BJ (cell line): Measurements from ENCODE around the gene MAK. TPM values are rescaled to one million over a fixed set of nuclear protein-coding genes. Genes with fewer than 3 reads are reported as not detected.
"Not testable (repeated sequence)": the region's sequence is repeated elsewhere in the genome, so short reads cannot be mapped to it uniquely, and the experiment has no call there.

Experiments used
- CTCF ChIA-PET: fragments of 350-600 bp; formaldehyde crosslinking; extraction: SDS; loops from one replicate; lab custom pipeline; 2021; ENCODE audit warnings: antibody characterized with exemption, inconsistent platforms; lab: Yijun Ruan, JAX
- POLR2A ChIA-PET: fragments of 300-600 bp; sonication (Branson Sonifier 250); formaldehyde crosslinking; extraction: SDS; loops from one replicate; lab custom pipeline; 2021; ENCODE audit warnings: antibody characterized with exemption; lab: Charles Lee
- DNase-seq: peaks from one replicate; pipeline ENCODE4 v3.0.0-alpha.2; 2011; ENCODE audit warnings: low read depth
- H3K27me3 ChIP-seq: 2 replicates; pipeline ENCODE4 v1.6.0; 2011; ENCODE audit warnings: low read length; ENCODE audit not compliant: control insufficient read depth, insufficient read depth
- H3K36me3 ChIP-seq: 2 replicates; pipeline ENCODE4 v1.5.1; 2011; ENCODE audit warnings: low read length; ENCODE audit not compliant: control insufficient read depth, insufficient read depth
- H3K4me3 ChIP-seq: 2 replicates; pipeline ENCODE4 v1.5.1; 2011; ENCODE audit warnings: low read depth, mild to moderate bottlenecking, control low read depth, low read length
- polyA plus RNA-seq: library from polyadenylated mRNA; depleted of rRNA; stranded (reverse); fragments of >200 nt; gene quantifications from 2 replicates; pipeline ENCODE4 v1.2.3, GENCODE V29; 2011
- TF ChIP-seq, protein P1 (sequence below): IDR thresholded peaks from 2 replicates; pipeline ENCODE4 v1.5.1; 2011; ENCODE audit warnings: low read depth, mild to moderate bottlenecking, control low read depth, inconsistent platforms, low read length, moderate library complexity; ENCODE audit not compliant: insufficient read depth

The MAK gene
- polyA plus RNA-seq, 1 experiment: not detected

DNA sequence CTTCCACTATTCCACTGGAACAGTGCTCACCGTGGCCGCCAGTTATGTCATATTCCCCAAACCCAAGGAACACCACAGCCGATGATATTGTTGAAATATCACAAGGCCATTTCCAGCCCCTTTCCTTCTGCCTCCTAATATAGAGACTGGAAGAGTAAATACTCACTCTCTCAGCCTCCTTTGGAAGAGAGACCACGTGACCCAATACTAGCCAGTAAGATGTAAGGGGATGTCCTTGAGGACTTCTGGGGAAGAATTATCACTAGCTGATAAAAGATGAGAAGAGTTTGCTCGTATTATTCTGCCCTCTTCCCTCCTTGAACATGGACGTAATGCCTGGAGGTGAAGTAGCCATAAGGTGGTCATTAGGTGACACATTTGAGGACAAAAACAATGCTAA is 13.5 kb downstream of the MAK start:
- TF ChIP-seq, protein P1, sequence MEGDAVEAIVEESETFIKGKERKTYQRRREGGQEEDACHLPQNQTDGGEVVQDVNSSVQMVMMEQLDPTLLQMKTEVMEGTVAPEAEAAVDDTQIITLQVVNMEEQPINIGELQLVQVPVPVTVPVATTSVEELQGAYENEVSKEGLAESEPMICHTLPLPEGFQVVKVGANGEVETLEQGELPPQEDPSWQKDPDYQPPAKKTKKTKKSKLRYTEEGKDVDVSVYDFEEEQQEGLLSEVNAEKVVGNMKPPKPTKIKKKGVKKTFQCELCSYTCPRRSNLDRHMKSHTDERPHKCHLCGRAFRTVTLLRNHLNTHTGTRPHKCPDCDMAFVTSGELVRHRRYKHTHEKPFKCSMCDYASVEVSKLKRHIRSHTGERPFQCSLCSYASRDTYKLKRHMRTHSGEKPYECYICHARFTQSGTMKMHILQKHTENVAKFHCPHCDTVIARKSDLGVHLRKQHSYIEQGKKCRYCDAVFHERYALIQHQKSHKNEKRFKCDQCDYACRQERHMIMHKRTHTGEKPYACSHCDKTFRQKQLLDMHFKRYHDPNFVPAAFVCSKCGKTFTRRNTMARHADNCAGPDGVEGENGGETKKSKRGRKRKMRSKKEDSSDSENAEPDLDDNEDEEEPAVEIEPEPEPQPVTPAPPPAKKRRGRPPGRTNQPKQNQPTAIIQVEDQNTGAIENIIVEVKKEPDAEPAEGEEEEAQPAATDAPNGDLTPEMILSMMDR: no peak
- CTCF ChIA-PET: no interaction called here

DNA sequence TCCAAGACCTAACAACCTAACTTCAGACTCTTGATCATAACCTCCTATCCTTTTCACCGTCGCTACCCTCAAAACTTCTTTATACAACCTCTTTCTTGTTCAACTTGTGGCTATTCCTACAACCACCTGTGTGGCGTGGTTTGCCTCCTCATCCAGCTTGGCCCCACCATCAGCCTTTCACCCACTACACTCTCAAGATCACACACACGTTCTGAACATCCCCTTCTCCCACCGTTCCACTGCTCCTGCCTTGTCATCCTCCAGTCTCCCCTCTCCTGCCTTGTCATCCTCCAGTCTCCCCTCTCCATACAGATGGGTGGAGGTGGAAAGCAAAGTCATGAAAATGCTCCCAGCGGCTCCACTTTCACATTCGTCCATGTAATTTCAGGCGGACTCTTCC is 14.0 kb downstream of the MAK start:
- Histone ChIP-seq H3K36me3 (no peaks in the 10 kb centered on the region), H3K4me3 (no peak overlapping the region), H3K27me3 (no peaks in the 10 kb centered on the region)
- TF ChIP-seq, protein P1: no peak
- ChIA-PET POLR2A (no interaction called here), CTCF (no interaction called here)
- no peak for DNase-seq

More for the DNA sequence above, 13.5 kb downstream of the MAK start:
- Histone ChIP-seq H3K4me3 (no peak overlapping the region), H3K27me3 (no peaks in the 10 kb centered on the region), H3K36me3 (no peaks in the 10 kb centered on the region)
- POLR2A ChIA-PET: no interaction called here
- DNase-seq: no peak

DNA sequence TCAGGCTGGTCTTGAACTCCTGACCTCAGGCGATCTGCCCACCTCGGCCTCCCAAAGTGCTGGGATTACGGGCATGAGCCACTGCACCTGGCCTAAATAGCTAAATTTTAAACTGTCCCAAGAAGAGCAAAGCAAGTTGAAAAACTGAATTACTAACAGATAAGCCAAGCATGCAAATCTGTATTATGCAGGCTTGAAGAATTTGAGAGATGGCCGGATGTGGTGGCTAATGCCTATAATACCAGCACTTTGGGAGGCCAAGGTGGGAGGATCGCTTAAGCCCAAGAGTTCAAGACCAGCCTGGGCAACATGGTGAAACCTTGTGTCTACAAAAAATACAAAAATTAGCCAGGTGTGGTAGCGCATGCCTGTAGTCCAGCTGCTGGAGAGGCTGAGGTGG is 24.2 kb downstream of the MAK start:
- H3K4me3 ChIP-seq, DNase-seq, POLR2A ChIA-PET, H3K27me3 ChIP-seq, H3K36me3 ChIP-seq: not testable (repeated sequence)
- CTCF ChIA-PET: interaction anchor here (0.6 to 1.4 kb wide), 2 partner anchors 9 to 336 kb away, joined by 4 to 6 read pairs; no protein-coding TSS in a partner anchor

DNA sequence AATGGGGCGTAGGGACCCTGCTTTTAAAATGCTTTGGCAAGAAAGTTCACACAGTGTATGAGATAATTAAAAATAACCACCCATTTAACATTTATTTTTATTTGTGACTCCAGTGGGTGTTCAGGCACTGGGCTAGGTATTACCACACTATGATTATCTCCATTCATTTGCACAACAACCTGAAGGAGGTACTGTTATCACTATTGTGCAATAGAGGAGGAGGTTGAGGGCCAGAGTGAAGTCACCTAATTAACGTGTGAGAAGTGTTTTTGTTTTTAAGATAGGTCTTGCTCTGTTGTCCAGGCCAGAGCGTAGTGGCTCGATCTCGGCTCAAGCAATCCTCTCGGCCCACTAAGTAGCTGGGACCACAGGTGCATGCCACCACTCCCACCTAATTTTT is 29.2 kb downstream of the MAK start:
- no peak overlapping the region for H3K4me3 ChIP-seq
- TF ChIP-seq, protein P1: no peak
- no peaks in the 10 kb centered on the region for H3K36me3 ChIP-seq
- DNase-seq: no peak
- H3K27me3 ChIP-seq: no peaks in the 10 kb centered on the region
- POLR2A ChIA-PET: no interaction called here
- CTCF ChIA-PET: no interaction called here

DNA sequence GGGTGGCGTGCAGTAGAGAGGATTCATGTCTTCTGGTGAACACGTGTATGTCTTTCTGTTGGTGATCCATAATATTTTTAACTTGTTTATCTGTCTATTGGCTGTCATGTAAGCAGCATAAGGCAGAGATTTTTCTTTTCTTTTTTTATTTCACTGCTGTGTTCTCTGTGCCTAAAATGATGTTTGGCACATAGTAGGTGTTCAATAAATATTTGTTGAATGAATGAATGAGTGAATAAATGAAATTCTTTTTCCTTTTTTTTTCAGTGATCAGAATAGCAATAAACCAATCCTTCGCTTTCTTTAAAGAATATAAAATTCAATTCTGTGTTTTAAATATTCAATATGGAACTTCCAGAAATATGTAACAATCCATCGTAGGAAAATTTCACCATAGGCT is 30.0 kb downstream of the MAK start:
- H3K27me3 ChIP-seq: no peaks in the 10 kb centered on the region
- DNase-seq: no peak
- TF ChIP-seq, protein P1: no peak
- no peaks in the 10 kb centered on the region for H3K36me3 ChIP-seq
- no peak overlapping the region for H3K4me3 ChIP-seq
- CTCF ChIA-PET: no interaction called here
- POLR2A ChIA-PET: no interaction called here

DNA sequence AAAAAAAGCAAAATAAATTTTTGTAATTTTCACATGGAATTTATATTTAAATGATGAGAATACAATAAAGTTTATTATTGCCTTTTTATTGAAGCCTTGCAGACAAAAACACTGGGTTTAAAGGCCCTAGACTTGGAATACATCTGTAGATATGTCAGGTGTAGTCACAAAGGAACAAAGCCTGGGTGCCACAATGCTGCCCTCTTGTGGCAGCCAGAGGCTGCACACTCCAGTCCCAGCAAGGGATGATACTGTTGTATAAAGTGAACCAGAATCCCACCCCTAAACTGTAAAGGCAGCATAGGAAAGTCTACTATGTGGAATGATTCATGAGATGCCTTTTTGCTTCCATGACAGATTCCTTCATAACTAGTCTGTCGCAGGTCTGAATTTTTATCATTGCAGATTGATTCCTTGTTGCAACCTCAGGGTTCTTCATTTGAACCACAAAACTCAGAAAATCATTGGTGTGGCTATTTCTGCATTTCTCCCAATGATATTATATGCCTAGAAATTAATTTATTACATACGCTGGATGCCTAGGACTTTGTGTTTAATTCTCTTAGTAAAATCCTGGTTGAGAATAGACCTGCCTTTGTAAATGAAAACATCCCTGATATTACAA is 37.0 kb downstream of the MAK start:
- TF ChIP-seq, protein P1: peak; percentile 100
- DNase-seq: no peak
- H3K36me3 ChIP-seq: no peaks in the 10 kb centered on the region
- no peaks in the 10 kb centered on the region for H3K27me3 ChIP-seq
- CTCF ChIA-PET: interaction anchor here (0.7 to 4.5 kb wide), 12 partner anchors 8 to 330 kb away, joined by 3 to 92 read pairs (median 4); no protein-coding TSS in a partner anchor
- H3K4me3 ChIP-seq: no peak overlapping the region
- POLR2A ChIA-PET: no interaction called here
